Ramos (cell line): ENCODE results near the gene GNAQ.

Experiments used
- in situ Hi-C: fragments of 300-500 bp; cut with MboI; formaldehyde crosslinking; loops from one replicate; pipeline ENCODE4 v1.14.3; 2022; ENCODE audit warnings: low sequenced_read_pairs; ENCODE audit not compliant: unreplicated experiment

GNAQ gene

DNA sequence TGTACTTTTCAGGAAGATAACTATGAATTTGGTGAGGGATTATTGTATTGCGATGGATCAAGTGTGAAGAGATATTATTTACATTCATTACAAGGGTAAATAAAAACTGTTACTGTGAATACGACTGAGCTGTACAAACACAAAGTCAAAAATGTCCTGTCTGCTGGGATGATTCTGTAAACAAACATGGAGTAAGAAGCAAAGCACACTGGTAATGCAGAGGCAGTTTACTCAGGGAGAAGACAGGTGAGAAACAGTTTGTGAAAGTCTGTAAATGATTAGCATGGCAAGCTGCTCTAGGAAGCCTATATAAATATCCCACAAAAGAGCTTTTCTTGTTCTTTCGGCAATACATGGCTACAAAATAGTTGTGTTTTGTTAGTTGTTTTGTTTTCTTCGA lies 268.0 kb downstream of the GNAQ start:
- in situ Hi-C loops = loop anchor here (25.0 kb wide), 1 partner anchor 601 kb away; no protein-coding TSS in a partner anchor

DNA sequence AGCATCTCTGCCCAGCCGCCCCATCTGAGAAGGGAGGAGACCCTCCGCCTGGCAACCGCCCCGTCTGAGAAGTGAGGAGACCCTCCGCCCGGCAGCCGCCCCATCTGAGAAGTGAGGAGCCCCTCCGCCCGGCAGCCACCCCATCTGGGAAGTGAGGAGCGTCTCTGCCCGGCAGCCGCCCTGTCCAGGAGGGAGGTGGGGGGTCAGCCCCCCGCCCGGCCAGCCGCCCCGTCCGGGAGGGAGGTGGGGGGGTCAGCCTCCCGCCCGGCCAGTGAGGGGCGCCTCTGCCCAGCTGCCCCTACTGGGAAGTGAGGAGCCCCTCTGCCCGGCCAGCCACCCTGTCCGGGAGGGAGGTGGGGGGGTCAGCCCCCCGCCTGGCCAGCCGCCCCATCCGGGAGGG lies 270.7 kb downstream of the GNAQ start:
- in situ Hi-C loops = loop anchor here (25.0 kb wide), 1 partner anchor 599 kb away; no protein-coding TSS in a partner anchor

DNA sequence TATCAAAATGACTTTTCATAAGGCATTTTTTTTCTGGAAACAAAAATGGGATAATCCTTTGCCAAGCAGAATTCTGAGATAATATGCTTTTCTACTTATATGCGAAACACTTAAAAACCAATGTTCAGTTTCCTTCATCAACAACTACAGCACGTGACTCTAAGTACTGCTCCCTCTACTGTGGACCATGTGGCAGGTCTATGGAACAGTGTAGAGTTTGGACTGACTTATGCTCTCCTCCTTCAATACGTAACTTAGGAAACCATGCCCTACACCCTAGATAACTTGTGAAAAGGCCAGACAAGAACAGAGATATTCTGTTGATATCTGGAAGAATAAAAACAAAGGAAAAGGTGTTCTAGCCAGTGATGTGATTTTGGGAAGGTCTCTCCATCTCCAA lies 272.2 kb downstream of the GNAQ start:
- in situ Hi-C loops = loop anchor here (25.0 kb wide), 1 partner anchor 597 kb away; no protein-coding TSS in a partner anchor

DNA sequence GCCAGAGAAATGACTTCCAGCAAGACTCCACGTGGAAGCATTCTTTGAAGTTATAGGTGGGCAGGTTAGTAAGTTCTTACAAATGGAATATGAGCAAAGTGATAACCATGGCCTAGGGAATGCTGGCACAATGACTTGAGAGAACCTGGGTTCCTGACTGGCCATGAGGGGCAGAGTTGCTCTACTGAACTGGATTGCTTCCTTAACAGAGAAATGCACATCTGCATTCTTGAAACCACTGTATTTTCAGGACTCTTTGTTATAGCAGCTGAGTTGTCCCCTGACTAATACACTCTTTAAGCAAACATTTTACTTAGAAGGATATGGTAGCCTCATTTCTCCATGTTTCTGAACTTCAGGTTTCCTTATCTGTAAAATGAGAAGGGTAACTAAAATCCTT lies 275.2 kb downstream of the GNAQ start:
- in situ Hi-C loops = loop anchor here (25.0 kb wide), 1 partner anchor 594 kb away; no protein-coding TSS in a partner anchor

DNA sequence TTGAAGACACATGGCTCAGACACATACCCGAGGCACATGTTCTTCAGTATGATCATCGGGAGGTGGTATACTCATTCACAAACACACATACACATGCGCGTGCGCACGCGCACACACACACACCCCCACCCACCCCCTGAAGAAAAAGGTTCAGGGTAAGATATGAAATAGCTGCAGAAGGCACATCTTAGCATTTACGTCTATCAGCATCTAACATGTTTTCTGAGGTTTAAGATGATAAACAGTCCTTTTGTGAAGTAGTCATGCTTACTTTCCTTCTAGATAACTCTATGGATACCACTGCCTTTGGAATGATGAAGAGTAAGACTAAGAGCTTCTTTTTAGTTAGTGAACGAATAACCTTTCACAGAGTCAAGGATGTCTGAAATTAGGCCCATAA lies 278.4 kb downstream of the GNAQ start:
- in situ Hi-C loops = loop anchor here (25.0 kb wide), 1 partner anchor 591 kb away; no protein-coding TSS in a partner anchor

DNA sequence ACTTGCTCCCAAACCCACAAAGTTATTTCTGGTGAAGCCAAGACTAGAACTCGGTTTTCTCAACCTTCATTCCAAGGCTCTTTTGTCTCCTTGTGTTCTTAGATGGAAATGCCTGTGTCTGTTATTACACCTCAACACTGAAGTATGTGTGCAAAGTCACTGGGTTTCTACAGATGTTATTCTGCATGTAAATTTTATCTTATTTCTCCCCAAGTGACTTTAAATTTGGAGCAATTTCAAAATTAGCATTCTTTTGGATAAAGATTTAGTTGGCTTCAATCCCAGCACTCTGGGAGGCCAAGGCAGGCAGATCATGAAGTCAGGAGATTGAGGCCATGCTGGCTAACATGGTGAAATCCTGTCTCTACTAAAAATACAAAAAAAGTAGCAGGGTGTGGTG lies 279.1 kb downstream of the GNAQ start:
- in situ Hi-C loops = loop anchor here (25.0 kb wide), 1 partner anchor 590 kb away; no protein-coding TSS in a partner anchor

DNA sequence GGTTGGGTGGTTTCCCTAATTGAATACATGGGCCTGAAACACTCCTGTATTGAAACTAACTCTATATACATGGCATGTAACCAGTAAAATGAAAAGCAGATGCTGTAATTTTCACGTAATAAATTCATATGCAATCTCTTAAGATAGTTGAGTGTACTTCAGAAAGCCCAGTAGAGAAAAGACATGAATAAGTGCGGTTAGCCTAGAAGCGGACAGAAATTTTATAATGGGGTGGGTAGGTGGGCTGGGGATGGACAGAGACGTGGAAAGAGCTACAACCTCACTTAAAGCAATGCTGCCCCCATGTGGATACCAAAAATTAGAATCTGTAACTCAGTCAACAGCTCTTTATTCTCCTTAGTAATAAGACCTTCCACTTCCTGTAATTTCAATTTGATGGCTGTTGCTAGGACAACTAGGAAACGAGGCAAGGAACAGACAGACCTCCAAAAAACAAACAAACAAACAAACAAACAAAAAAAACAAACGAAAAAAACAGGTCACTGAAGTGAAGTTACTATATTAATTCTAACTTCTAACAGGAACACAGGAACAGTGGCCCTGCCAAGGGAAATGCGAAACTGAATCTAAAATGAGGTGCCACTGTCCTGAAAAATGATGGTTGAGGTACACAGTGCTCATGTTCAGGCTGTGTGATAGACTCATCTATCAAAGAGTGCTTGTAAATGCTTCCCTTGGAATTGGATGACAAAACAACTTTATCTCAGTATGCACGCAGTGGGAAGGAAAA lies 280.1 kb downstream of the GNAQ start:
- in situ Hi-C loops = loop anchor here (25.0 kb wide), 1 partner anchor 589 kb away; no protein-coding TSS in a partner anchor

DNA sequence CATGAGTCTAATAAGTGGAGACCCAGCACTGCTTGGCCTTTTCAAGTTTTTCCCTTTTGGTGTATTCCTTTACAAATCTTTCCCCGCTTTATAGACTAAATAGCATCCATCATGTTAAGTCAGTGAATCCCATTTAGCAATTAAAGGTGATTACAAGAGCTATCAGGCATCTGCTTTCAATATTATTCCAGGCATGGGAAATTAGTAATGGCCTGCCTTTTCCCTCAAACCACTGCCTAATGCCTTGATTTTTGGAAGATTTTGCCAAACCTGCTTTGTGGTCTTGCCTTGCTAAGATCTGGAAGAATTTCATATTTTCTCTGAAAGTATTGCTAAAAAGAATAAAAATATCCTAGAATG lies 280.6 kb downstream of the GNAQ start:
- in situ Hi-C loops = loop anchor here (25.0 kb wide), 1 partner anchor 589 kb away; no protein-coding TSS in a partner anchor

DNA sequence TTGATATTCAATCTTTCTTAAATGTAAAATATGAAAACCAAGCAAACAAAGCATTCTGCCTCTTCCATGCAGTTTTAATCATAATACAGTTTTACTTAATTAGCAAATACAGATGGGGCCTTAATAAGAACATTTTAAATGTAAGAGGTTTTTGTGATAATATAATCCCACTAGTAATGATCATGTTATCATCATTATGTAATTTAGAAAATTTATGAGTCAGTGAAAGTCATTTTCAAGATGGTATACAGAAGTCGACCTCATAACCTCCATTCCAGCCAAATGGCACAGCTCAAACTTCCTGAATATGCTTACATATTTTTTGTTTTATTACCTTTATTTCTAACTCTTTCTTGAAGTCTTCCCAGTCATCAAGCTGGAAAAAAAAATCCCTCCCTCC lies 281.3 kb downstream of the GNAQ start:
- in situ Hi-C loops = loop anchor here (25.0 kb wide), 1 partner anchor 588 kb away; no protein-coding TSS in a partner anchor

DNA sequence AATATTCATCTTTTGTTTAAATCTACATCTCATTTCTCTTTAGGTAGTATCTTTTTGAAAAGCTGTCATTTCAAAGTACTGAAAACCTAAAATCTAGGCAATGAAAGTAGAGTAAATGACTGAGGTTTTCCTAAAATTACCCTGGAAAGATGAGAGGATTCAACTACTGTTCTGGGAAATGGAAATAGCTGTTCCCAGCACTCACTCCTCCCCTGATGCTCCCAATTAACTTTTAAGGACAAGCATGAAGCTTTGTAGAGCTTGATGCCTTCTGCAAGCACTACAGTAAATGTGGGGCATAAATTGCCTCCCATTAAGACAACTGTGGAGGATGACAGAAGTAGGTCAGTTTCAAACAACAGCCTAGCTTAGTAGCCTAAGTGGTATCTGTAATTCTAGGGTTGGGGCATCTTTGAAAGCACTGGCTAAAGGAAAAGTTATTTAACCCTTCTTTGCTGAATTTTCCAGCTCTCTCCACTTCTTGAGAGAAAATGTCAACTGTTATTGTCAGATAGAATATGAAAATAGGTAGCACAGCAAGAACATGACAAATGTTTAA lies 283.3 kb downstream of the GNAQ start:
- in situ Hi-C loops = no loop called here

DNA sequence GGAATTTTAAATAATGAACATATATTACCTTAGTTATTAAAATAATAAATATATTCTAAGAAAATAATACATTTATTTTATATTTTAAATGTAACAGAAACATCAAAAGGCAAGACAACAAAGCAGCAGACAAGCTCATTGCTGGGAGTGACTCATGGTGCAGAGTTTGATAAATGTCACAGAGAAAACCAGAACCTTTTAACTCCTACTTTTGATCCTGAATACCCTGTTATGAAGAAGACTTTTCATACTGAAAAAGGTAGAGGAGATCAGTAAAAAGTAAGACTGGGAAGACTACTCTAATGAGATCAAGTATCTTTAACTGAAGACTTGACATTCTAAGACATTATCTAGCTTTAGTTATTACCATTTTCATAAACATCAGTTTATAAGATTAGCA lies 284.4 kb downstream of the GNAQ start:
- in situ Hi-C loops = no loop called here

DNA sequence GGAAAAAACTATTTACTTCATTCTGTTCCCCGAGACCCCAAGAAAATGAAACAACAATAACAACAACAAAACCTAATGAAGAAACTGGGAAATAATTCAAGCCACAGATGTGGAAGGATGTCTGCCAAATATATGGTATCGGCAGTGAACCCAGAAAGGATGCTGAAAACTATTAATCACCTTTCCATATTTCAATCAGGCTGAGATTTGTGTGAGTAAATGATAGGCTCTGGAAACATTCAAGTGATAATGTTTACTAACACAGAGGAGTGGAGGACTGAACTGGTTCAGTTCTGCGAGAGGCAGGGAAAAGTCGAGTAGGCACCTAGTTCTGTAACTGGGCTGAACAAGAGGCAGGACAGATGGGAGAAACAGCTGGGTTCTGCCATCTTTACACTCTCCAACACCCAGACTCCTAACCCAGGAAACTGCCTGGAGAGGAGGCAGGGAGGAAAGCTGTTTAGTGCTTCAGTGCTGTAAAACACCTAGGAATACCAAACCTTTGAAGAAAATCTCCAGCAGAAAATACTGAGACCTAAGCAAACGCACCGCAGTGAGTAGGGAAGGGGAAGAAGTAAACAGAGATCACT lies 286.7 kb downstream of the GNAQ start:
- in situ Hi-C loops = no loop called here

DNA sequence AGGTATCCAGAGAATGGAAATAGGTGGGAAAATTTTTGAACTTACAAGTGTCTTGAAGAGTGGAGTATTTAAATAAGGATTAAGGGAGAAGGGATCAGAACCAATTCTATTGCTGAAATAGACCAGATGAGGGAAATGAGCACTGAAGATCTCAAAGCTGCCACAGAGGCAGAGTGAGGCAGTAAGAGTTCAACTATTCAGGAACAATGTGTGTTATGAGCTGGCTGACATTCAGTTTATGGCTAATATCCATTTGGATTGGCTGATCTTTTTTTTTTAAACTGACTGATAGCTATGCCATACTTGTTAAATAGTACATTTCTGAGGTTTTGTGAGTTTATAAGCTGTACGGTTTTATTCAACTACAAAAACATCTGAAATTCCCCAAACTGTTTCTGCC lies 288.2 kb downstream of the GNAQ start:
- in situ Hi-C loops = no loop called here

DNA sequence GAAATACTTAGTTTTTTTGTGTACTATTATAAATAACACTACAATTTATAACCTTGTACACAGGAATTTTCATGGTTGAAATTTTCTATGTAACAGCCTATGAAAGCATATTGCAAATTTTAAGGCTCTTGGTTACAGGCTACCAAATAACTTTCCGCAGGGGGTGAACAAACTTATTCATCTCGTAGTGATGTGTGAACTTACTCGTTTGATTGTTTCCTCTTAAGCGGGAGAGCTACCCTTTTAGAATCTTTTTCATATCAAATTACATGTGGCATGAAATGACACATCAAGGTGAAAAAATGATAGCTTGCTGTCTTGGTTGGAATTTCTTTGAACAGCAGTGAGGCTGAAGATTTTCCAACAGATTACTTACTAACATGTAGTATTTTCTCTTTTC lies 292.7 kb downstream of the GNAQ start:
- in situ Hi-C loops = no loop called here

DNA sequence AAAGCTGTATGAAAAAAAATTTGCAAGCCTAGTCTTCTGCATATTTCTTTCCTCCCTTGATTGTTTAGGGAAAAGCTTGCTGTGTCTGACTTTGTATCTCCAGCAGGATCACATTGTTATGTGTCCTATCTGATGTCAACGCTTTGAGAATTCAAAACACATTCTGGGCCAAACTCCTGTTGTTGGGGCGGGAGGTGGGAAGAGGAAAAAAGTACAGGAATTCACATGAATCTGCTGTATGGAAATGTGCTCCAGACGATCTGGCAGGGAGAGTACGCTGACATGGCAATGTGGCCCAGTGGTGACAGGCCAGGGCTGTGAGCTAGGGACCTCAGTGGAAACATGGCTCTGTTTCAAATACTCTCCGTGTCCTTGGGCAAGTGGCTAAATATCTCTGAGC lies 296.1 kb downstream of the GNAQ start:
- in situ Hi-C loops = no loop called here

DNA sequence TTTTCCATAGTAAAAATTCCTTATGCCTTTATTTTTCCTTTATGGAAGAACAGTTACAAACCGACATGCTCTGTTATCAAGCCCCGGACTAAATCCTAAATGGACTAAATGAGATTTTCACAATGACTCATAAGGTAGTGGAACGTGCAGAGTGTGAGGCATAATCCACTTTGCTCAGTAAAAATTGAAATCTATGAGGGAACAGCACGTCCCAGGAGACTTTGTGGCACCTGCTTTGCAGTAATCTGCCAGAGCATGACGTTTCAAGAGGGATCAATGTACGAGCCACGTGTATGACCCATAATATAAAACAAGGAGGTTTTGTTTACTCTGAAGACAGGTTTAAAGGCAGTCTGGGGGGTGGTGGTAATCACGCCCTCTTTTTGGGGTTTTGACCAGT lies 299.7 kb downstream of the GNAQ start:
- in situ Hi-C loops = no loop called here

DNA sequence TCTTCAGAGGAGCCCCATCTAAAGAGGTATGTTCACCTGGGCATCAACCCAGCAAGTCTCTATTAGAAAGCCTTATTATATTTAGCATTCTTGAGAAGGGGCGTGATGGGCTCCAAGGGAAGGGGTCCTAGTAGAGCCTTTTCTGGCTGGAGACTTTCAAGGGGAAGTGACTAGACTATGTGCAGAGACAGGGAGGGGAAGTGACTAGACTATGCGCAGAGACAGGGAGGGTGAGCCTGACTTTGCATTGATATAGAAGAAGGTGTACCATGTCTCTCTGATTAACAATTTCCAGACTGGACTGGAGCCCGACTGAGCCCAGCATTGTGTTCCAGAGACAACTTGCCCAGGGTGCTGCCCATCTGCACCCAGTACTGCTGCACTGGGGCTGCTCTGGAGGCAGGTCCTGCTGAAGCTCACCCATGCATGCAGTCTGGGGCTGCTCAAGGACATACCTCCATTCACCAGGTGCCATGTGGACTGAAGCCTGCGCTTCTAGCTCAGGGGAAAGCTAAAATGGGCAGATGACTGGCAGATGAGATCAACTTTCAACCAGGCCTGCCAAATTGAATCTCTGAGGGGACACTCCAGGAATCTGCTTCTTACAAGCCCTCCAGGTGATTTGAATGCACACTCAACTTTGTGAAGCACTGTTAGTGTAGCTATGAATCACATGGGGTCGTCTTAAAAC lies 300.5 kb downstream of the GNAQ start:
- in situ Hi-C loops = no loop called here

DNA sequence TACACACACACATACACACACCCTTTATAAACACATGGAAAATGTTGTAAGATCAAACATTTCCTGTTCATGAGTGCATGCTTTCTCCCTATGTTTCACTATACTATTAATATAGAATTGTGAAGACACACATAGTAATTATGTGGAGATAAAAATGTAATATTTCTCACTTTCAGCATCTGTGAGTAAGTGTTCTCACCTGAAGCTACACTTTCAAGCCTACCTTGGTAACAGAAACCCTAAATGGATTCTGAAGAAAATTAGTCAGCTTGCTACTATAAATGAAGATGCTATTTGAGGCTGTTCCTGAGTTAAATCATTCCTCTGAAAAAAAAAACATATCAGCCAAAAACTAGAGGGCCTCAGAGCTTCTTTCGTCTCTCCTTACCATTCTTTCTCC lies 302.4 kb downstream of the GNAQ start:
- in situ Hi-C loops = no loop called here

DNA sequence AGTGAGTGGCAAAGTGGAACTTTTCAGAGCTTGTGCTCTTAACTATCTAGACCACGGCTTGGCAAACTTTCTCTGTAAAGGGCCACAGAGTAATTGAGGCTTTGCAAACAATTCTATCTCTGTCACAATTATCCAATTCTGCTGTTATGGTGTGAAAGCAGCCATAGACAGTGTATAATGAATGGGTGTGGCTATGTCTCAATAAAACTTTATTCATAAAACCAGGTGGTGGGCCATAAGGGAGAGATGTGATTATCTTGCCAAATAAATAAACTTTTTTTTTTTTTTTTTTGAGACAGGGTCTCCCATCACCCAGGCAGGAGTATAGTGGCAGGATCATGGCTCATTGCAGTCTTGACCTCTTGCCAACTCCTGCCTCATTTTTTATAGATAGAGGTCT lies 304.8 kb downstream of the GNAQ start:
- in situ Hi-C loops = no loop called here

DNA sequence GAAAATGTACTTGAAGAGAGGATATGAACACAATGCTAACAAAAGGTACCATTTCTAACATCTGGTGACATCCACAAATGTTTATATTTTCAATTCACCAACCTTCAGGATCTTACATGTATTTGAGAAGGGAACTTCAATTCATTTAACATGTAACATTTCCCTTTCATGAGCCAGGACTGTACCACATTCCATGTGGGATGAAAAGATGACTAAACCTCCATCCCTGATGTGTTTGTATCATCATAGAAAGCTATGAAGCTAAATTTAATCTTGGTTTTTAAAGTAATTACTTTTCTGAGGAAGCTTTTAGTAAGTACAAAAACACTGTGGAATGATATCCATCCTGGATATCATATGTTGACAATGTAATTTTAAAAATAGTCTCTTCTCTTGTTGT lies 305.3 kb downstream of the GNAQ start:
- in situ Hi-C loops = no loop called here

DNA sequence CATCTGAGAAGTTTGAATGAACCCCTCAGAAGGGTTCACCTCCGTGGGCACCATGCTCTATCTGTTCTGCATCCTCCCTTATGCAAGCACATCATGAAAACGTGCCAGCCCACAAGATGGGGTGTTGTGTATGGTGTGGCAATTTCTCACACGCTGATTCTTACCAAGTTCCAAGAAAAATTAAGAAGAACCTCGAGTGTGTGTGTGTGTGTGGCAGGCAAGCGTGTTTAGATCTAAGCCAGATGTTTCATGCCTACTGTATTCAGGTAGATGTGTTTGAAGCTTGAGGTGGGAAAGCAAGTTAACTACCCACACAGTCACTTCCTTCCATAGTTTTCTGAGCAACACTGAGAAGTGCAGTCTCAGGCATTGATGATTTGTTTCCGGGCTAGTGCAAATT lies 305.8 kb downstream of the GNAQ start:
- in situ Hi-C loops = no loop called here
